Prostate gland (tissue), 2 donors: Measurements from ENCODE around the gene GTPBP1. TPM values are rescaled to one million over a fixed set of nuclear protein-coding genes. Genes with fewer than 3 reads are reported as not detected.

Experiments
- DNase-seq: peaks from one replicate; pipeline ENCODE4 v3.0.0-alpha.2; 2019; ENCODE audit warnings: low spot score
- H3K27ac ChIP-seq, 2 donors: fragments of 200-600 bp; sonication (generic); 2 replicates each; pipeline ENCODE4 v1.5.1; 2017 to 2019
- H3K27me3 ChIP-seq: fragments of 200-600 bp; sonication (generic); replicated peaks from 2 replicates; pipeline ENCODE4 v1.5.1; 2019; ENCODE audit not compliant: insufficient read depth
- H3K36me3 ChIP-seq, 2 donors: fragments of 200-600 bp; sonication (generic); 1 replicate in 1 of 2; 2 replicates in 1 of 2; pipeline versions ENCODE4 v1.5.1 to v1.8.1; 2017 to 2019
- H3K4me1 ChIP-seq: fragments of 200-600 bp; sonication (generic); replicated peaks from 2 replicates; pipeline ENCODE4 v1.5.1; 2019
- H3K4me3 ChIP-seq, 2 donors: fragments of 200-600 bp; sonication (generic); 2 replicates each; pipeline ENCODE4 v1.5.1; 2017 to 2019
- H3K9me3 ChIP-seq: fragments of 200-600 bp; sonication (generic); 2 replicates; pipeline ENCODE4 v1.5.1; 2017
- CTCF ChIP-seq, 4 experiments: fragments of 200-600 bp in 2 of 4; fragments of 450-650 bp in 2 of 4; sonication (generic) in 2 of 4; IDR thresholded peaks; 1 replicate in 3 of 4; 2 replicates in 1 of 4; pipeline ENCODE4 v1.5.1; 2016 to 2019; ENCODE audit warnings: antibody characterized with exemption in 4 of 4, mild to moderate bottlenecking in 2 of 4, moderate library complexity in 2 of 4
- POLR2A ChIP-seq: fragments of 450-650 bp; IDR thresholded peaks from one replicate; pipeline ENCODE4 v1.6.1; 2016; ENCODE audit warnings: antibody characterized with exemption, mild to moderate bottlenecking
- POLR2AphosphoS5 ChIP-seq: sonication (generic); formaldehyde crosslinking; IDR thresholded peaks from one replicate; pipeline ENCODE4 v1.6.1; 2017; ENCODE audit warnings: antibody characterized with exemption
- WGBS: methylation state at CpG from one replicate; pipeline ENCODE4 v1.1.5; 2018; 5-methylcytosine and 5-hydroxymethylcytosine counted together
- intact Hi-C: fragments of 100-400 bp; cut with DNase I; formaldehyde crosslinking; loops from one replicate; pipeline ENCODE4 v1.14.2; 2022
- total RNA-seq, 2 donors: library from RNA; depleted of rRNA; stranded (reverse); fragments of >200 nt; gene quantifications; one replicate each; pipeline ENCODE4 v1.1.0, GENCODE V29; 2016

Gene GTPBP1
- total RNA-seq, 2 donors from 2014 or later, result 61.9 to 74.5 TPM

- no peak overlapping the region for H3K4me3 ChIP-seq
- no peak overlapping the region for H3K27ac ChIP-seq
- TF ChIP-seq CTCF (IDR thresholded peaks at IDR 0.05) (no peak), POLR2A (no peak), POLR2AphosphoS5 (no peak)
- no peaks in the 10 kb centered on the region for H3K9me3 ChIP-seq
- H3K27me3 ChIP-seq, result no peaks in the 10 kb centered on the region
- H3K36me3 ChIP-seq, result peaks cover 42 to 48% of the 10 kb centered on the region in 2 donors
- no peaks in the 10 kb centered on the region for H3K4me1 ChIP-seq
- WGBS, result 94% methylated on average over 12 of the region's 12 CpGs
- intact Hi-C loops, result no loop called here
- DNase-seq, result no peak
Observed at GRCh38 chr22:38727123-38727522, 21.4 kb downstream of the GTPBP1 start.

GRCh38 chr22:38727530-38728451 lies 22.0 kb downstream of the GTPBP1 start:
- Histone ChIP-seq H3K36me3 (peaks cover 42 to 48% of the 10 kb centered on the region in 2 donors), H3K4me3 (no peak overlapping the region), H3K9me3 (no peaks in the 10 kb centered on the region), H3K27me3 (no peaks in the 10 kb centered on the region), H3K4me1 (peaks cover under 1% of the 10 kb centered on the region), H3K27ac (no peak overlapping the region)
- WGBS, result 97% methylated on average over 14 of the region's 15 CpGs
- TF ChIP-seq POLR2A (no peak), POLR2AphosphoS5 (no peak), CTCF (IDR thresholded peaks at IDR 0.05) (no peak)
- no peak for DNase-seq
- intact Hi-C loops, result no loop called here

GRCh38 chr22:38728871-38729796 lies 23.4 kb downstream of the GTPBP1 start:
- no peak for TF ChIP-seq POLR2A
- no peak for TF ChIP-seq POLR2AphosphoS5
- no peak for TF ChIP-seq CTCF (IDR thresholded peaks at IDR 0.05)
- no peak for DNase-seq
- intact Hi-C loops, result no loop called here

GRCh38 chr22:38729946-38730345 lies 24.2 kb downstream of the GTPBP1 start:
- TF ChIP-seq POLR2A (no peak), CTCF (IDR thresholded peaks at IDR 0.05) (no peak), POLR2AphosphoS5 (no peak)
- H3K27me3 ChIP-seq, result no peaks in the 10 kb centered on the region
- WGBS, result 94% methylated on average over 6 of the region's 6 CpGs
- DNase-seq, result no peak
- H3K4me3 ChIP-seq, result no peak overlapping the region
- intact Hi-C loops, result loop anchor here (5.0 kb wide), 1 partner anchor 48 kb away; the partner anchor contains the start of gene TOMM22
- H3K27ac ChIP-seq, result no peak overlapping the region
- H3K4me1 ChIP-seq, result peaks cover 8% of the 10 kb centered on the region
- H3K36me3 ChIP-seq, result peaks cover 42% of the 10 kb centered on the region in 2 donors
- no peaks in the 10 kb centered on the region for H3K9me3 ChIP-seq

More at GRCh38 chr22:38728871-38729796, 23.4 kb downstream of the GTPBP1 start:
- peaks cover 8% of the 10 kb centered on the region for H3K4me1 ChIP-seq
- H3K27ac ChIP-seq, result no peak overlapping the region
- no peak overlapping the region for H3K4me3 ChIP-seq
- H3K9me3 ChIP-seq, result no peaks in the 10 kb centered on the region
- no peaks in the 10 kb centered on the region for H3K27me3 ChIP-seq
- H3K36me3 ChIP-seq, result peaks cover 42 to 47% of the 10 kb centered on the region in 2 donors
- 88% methylated on average over 18 of the region's 18 CpGs for WGBS
